ENCODE results near the gene KSR1.
"Not testable (repeated sequence)": the region's sequence is repeated elsewhere in the genome, so short reads cannot be mapped to it uniquely, and the experiment has no call there.

The KSR1 gene

GRCh38 chr17:27628376-27628775 lies 172.1 kb downstream of the KSR1 start:
- in situ Hi-C loops (cut with MboI; ENCODE audit: low sequenced_read_pairs), result no loop called here

DNA sequence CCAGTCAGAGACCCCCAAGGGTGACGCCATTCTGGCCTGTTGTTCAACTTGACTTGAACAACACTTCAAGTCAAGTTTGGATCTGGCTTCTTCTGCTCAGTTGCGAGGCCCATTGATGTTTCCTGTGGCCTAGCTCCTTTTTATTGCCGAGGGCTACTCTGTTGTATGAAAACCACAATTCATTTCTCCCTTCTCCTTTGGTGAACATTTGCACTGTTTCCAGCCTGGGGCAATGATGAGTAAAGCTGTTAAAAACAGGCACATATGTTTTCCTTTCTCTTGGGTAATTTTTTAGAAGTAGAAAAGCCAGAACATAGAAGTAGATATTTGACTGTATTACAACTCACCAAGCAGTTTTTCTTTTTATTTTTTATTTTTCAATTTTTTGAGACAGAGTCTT lies 173.0 kb downstream of the KSR1 start:
- in situ Hi-C loops (cut with MboI; ENCODE audit: low sequenced_read_pairs), result not testable (repeated sequence)

DNA sequence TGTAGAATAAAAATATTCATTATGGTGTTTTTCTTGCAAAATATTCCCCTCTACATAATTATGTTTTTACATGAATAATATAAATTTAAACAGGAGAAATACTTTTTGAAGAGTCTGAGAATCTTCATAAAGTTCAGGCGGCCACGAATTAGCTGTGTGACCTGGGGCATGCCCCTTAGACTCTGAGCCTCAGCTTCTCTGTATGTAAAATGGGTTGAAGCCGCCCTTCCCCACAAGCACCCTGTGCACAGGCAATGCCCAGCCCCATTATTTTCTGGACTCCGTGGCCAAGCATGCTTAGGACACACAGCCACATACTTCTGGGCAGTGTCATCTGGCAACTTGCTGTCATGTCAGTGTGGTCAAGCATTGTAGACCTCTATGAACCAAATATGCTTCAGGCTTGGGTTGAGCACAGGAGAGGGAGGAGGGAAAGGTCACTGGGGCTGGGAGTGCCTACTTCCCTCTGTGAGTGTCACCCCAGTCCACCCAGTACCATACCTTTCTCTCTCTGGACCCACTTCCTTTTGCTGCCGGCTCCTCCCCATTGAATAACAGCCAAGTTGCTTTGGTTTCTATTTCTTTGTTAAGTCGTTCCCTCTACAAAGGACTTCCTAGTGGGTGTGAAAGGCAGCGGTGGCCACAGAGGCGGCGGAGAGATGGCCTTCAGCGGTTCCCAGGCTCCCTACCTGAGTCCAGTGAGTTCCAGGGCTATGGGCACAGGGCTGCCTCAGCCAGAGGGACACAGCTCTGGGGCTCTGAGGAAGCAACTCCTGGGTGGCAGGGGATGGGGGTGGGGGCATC lies 174.6 kb downstream of the KSR1 start, which contains the start of gene LGALS9:
Gene LGALS9, plus strand, starts transcription at position 582 of the 804 bp plus-strand sequence. Its CDS starts 78 bp downstream, at position 660.
- in situ Hi-C loops (cut with MboI; ENCODE audit: low sequenced_read_pairs), result no loop called here

- in situ Hi-C loops (cut with MboI; ENCODE audit: low sequenced_read_pairs), result no loop called here
These were observed 175.1 kb downstream of the KSR1 start for GRCh38 chr17:27631411-27631760.

DNA sequence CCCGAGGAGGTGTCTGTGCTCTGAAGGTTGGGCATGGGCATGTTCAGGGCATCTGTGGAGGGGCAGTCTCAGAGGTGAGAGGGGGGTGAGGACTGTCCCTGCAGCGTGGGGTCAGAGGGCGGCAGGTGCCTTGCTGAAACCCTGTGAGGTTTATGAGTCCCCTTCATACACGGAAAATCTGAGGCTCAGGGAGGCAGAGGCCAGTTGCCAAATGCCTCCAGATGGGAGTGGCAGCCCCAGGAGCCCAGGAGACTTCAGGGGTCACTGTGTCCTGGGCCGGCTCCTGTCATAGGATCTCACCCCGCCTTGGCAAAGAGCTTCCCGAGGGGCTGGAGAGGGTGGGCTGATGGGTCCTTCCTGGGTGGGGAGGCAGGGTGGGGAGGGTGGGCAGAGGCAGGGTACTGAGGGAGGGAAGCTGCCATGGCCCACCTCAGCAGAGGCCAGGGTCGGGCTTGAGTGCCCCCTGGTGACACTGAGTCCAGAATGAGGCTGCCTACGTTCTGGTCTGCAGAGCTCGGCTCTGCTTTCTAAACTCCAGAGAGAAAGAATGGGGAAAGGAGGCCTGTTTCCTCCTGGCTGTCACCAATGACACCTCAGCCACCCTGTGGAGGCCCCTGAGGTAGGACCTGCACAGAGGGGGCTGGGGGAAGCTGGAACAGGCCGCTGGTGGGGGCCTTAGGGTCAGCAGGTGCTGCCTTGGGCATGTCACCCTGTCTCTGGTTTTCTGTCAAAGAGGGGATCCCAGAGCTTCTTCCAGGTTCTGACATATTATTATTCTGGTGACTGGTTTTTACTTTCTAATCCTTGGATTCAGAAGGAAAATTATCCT lies 175.9 kb downstream of the KSR1 start:
- in situ Hi-C loops (cut with MboI; ENCODE audit: low sequenced_read_pairs), result no loop called here

DNA sequence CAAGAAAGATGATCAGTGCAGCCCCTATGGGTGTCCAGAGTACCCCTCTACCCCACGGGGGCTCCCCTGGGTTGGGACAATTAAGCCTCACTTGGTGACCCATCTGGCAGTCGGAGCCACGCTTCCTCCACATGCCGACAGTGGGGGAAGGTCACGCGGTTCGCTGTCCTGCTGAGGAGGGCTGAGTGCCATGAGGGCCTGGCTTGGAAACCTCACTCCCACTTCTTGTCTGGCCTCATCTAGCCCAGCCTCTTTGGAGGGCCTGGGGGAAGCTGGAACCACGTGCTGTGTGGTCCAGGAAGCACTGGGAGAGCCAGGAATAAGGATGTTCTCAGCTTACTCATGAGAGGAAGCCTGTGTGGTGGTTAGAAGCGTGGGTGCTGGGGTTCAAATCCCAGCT lies 176.5 kb downstream of the KSR1 start:
- in situ Hi-C loops (cut with MboI; ENCODE audit: low sequenced_read_pairs), result not testable (repeated sequence)

- in situ Hi-C loops (cut with MboI; ENCODE audit: low sequenced_read_pairs), result no loop called here
These were observed 177.2 kb downstream of the KSR1 start for GRCh38 chr17:27633312-27634025.

DNA sequence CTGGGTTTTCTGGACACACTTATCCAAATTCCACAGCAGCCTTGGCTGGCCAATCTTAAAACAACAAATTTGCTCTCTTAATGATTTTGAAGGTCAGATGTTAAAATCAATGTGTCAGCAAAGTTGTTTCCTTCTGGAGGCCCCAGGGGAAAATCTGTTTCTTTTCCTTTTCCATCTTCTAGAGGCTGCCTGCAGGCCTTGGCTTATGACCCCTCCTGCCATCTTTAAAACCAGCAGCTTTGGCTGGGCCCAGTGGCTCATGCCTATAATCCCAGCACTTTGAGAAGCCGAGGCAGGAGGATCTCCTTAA lies 177.7 kb downstream of the KSR1 start:
- in situ Hi-C loops (cut with MboI; ENCODE audit: low sequenced_read_pairs), result no loop called here

GRCh38 chr17:27634776-27635175 lies 178.5 kb downstream of the KSR1 start:
- in situ Hi-C loops (cut with MboI; ENCODE audit: low sequenced_read_pairs), result no loop called here

DNA sequence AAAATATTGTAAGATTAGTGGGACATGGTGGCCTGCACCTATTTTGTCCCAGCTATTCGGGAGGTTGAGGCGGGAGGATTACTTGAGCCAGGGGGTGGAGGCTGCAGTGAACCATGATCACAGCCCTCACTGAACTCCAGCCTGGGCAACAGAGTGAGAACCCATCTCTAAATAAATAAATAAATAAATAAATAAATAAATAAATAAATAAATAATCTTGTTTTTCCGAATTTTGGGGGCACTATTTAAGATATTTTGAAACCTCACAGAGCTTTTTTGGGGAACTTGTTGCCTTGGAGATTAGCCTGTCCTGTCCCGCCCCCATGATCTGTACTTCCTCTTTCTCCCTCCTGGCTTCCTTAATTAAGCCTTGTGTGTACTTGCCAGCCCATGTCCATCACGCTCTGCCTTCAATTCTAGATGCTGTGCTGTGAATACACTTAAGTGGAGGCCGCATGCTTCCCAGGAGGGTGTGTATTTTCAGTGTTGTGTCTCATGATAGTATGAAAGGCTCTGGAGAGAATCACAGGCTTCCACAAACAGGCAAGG lies 179.1 kb downstream of the KSR1 start:
- in situ Hi-C loops (cut with MboI; ENCODE audit: low sequenced_read_pairs), result no loop called here

DNA sequence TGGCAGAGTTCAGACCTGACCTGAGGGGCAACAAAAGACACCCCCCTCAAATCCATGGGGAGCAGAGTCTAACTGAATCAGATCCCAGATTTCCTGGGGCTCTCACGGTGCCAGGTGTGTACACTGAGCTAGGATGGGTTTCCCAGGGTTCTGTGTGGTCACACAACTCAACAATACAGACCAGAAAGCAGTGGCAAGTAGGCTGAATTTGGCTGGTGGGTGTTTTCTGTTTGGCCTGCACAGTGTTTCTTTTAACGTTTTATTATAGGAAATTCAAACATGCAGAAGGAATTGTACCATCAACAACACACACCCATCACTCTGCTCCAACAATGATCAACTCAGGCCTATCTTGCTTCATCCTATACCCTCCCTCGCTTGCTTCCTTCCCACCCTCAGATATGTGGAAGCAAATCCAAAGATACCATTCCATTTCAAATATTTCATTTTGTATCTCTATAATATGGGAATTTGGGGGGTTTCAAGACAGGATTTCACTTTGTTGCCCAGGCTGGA lies 179.8 kb downstream of the KSR1 start:
- in situ Hi-C loops (cut with MboI; ENCODE audit: low sequenced_read_pairs), result not testable (repeated sequence)

DNA sequence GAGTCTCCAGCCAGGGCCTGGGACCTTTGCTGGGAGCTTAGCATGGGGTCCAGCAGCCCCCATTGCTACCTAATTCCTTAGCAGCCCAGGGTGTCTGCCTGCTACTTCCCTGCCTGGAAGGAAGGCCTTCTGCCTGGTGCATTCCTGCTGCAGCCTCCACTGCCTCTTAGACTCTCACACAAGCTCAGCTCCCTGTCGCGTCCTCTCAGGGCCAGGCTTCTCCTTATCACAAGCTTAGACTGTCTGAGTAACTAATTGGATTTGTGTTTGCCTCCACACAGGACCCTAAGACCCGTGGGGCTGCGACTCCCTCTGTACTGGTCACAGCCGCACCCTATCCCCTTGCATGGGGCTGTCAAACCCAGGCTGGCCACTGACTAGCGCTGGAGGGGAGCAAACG lies 181.6 kb downstream of the KSR1 start:
- in situ Hi-C loops (cut with MboI; ENCODE audit: low sequenced_read_pairs), result not testable (repeated sequence)

DNA sequence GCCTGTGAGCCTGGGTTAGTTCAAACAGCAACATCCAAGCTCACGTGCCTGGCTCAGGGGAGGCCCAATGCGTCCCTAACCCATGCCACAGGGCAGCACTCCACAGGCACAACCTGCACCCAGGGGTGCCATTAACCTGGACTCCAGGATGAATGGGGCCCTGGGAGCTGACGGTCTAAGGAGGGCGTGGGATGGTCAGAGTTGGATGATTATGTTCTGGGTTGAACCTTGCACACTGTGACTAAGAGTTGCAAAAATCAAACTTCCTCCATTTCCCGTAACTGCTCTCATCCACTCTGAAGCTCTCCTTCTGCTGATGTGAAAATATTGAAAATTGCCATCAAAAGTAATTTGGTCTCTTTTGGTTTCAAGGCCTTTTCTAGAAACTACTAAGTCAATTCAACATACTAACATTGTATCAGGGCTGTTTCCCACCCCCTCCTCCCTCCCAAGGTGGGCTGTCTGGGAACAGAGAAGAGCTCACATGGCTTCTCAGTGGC lies 182.2 kb downstream of the KSR1 start:
- in situ Hi-C loops (cut with MboI; ENCODE audit: low sequenced_read_pairs), result not testable (repeated sequence)

GRCh38 chr17:27640790-27641189 lies 184.5 kb downstream of the KSR1 start:
- in situ Hi-C loops (cut with MboI; ENCODE audit: low sequenced_read_pairs), result no loop called here

DNA sequence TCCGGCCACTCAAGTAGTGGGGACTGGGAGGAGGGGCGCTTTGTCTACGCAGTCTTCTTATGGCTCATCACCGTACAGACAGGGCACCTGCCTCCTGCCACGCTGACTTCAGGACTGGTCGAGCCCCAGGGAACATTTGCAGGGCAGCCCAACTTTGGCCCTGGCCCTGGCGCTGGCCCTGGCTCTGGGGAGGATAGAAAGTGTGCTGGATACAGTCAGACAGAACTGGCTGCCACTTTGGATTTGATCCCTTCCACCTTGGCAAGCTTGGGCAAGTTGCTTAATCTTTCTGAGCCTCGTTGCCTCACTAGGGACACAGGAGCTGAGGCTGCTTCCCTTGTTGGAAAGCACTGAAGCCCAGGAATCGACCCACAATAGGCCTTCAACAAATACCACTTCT lies 188.3 kb downstream of the KSR1 start:
- in situ Hi-C loops (cut with MboI; ENCODE audit: low sequenced_read_pairs), result no loop called here

- in situ Hi-C loops (cut with MboI; ENCODE audit: low sequenced_read_pairs), result not testable (repeated sequence)
These were observed 189.4 kb downstream of the KSR1 start for GRCh38 chr17:27645621-27646020.

DNA sequence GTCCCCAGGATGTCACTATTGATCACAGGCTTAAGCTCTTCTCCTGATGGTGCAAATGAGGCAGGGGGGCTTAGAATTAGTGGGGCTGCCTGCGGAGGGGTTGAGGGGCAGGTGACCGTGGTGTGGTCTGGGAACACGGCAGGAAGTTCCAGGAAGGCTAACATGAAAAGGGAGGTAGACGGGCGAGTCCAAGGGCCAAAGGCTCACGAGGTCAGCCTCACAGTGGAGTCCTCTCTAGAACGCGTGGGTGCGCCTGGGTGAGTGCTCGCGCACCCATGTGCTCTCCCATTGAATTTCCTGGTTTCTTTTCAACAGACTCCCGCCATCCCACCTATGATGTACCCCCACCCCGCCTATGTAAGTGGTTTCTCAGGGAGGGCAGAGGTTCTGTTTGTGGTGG lies 190.0 kb downstream of the KSR1 start:
- in situ Hi-C loops (cut with MboI; ENCODE audit: low sequenced_read_pairs), result no loop called here

GRCh38 chr17:27647765-27648164 lies 191.5 kb downstream of the KSR1 start:
- in situ Hi-C loops (cut with MboI; ENCODE audit: low sequenced_read_pairs), result no loop called here

DNA sequence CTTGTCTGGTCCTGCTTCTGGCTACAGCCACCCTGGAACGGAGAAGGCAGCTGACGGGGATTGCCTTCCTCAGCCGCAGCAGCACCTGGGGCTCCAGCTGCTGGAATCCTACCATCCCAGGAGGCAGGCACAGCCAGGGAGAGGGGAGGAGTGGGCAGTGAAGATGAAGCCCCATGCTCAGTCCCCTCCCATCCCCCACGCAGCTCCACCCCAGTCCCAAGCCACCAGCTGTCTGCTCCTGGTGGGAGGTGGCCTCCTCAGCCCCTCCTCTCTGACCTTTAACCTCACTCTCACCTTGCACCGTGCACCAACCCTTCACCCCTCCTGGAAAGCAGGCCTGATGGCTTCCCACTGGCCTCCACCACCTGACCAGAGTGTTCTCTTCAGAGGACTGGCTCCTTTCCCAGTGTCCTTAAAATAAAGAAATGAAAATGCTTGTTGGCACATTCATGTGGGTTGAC lies 192.9 kb downstream of the KSR1 start:
- in situ Hi-C loops (cut with MboI; ENCODE audit: low sequenced_read_pairs), result not testable (repeated sequence)

- in situ Hi-C loops (cut with MboI; ENCODE audit: low sequenced_read_pairs), result no loop called here
These were observed 193.7 kb downstream of the KSR1 start for GRCh38 chr17:27649929-27650328.

GRCh38 chr17:27650836-27651235 lies 194.6 kb downstream of the KSR1 start:
- in situ Hi-C loops (cut with MboI; ENCODE audit: low sequenced_read_pairs), result no loop called here

Data from hTERT RPE-1 (cell line).